ENCODE data around the gene SYT13.

Gene SYT13

DNA sequence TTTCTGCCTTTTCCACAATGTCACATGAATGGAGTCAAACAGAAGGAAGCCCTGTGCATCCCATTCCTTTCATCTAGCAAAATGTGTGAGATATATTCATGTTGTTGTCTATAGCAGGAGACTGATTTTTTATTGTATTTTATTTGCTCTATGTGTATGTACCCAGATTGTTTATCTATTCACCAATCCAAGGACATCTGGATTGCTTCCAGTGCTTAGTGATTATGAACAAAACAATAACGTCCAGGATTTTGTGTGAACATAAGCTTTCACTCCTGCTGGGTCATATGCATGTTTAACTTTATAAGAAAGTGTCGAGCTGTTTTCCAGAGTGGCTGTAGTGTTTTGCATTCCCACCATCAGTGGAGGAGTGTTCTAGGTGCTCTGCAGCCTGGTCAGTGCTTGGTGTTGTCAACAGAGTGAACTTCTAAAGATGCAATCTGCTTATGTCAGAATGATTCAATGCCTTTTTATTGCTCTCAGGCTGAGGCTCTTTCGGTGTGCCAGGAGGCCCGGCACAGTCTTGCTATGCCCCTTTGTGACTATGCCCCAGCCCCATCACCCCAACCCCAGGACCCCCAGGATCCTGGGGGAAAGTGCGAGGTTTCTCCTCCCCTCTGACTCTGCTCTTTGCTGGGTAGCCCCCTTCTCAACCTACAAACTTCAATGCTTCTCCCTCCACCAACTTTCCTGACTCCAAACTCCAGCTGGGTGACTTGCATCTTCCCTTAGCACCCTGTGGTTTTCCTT, 19.9 kb upstream of the SYT13 start:
- no peak for DNase-seq

GRCh38 chr11:45304992-45305335, 18.8 kb upstream of the SYT13 start:
- no peak for DNase-seq

DNA sequence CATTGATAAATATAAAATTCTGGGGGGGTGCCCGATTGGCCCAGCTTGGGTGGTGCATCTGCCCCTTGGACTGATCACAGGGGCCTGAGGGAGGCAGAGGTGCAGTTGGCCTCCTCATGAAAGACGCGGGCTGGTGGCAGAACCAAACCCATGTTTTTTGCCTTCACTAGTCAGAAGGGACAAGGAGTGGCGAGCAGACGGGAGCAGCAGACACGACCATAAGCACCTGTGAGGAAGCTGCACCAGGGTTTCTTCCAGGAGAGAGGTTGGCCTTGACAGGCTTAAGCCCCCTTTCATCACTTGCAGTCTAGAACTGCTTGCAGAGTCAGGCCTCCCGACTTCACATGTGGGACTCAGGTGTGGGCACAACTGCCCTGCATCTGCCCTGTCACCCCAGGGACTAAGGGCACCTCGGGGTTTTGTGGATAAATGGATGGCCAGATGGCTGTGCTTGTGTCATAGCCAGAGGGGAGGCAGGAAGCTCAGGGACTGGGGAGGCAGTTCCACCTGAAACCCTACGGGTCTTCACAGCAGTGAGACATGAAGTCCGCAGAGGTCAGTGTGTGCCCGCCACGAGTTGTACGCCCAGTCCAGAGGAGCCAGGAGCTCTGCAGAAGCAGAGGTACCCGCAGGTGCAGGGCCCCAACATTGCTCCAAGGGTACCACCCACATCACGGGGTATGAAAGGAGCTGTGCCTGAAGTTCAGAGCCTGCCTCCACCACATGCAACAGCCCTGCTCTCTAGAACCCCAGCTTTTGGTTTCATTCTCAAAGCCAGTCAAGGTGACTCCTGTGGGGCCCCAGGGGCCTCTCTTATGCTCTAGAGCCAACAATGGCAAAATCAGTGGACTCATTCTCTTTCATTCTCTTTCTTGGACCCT, 18.2 kb upstream of the SYT13 start:
- no peak for DNase-seq

DNA sequence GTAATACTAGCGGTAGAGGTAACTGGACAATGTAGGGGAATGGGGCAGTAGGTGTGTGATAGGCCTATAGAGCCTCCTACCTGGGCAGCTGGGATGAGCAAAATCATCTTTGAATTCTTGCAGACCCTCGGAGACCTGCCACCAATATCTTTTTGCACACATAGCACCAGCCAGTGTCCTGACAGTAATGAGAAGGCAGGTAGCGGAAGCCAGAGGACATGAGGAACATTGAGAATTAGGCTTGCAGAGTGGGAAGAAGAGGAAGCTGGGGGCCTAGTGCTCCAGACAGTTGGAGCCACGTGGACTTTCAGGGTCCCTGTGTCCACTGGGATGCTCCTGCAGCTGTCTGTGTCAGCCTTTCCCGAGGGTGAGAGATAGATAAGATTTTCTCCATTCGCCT, 17.2 kb upstream of the SYT13 start:
- no peak for DNase-seq

- no peak for DNase-seq
These were observed 15.6 kb upstream of the SYT13 start for GRCh38 chr11:45301537-45302246.

DNA sequence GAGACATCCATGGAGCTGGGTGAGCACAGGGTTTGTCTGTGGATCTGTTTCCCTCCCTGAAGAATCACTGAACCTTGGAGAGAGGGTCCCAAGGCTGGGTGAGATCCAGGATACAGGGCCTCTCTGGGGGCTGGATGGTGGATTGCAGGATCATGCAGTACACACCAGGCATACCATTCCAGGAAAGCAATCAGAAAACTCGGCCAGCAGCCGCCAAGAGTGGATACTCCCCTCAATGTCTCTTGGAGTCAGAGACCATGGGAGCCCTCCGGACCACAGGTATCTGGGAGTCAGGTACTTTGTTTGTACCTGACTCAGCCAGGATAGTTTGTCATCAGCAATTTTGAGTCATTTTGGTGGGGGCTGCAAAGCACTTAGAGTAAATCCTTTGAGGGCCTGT, 14.6 kb upstream of the SYT13 start:
- no peak for DNase-seq

- no peak for DNase-seq
These were observed 12.6 kb upstream of the SYT13 start for GRCh38 chr11:45298718-45299117.

GRCh38 chr11:45296075-45296474, 9.9 kb upstream of the SYT13 start:
- no peak for DNase-seq

GRCh38 chr11:45294499-45294898, 8.4 kb upstream of the SYT13 start:
- DNase-seq = no peak

DNA sequence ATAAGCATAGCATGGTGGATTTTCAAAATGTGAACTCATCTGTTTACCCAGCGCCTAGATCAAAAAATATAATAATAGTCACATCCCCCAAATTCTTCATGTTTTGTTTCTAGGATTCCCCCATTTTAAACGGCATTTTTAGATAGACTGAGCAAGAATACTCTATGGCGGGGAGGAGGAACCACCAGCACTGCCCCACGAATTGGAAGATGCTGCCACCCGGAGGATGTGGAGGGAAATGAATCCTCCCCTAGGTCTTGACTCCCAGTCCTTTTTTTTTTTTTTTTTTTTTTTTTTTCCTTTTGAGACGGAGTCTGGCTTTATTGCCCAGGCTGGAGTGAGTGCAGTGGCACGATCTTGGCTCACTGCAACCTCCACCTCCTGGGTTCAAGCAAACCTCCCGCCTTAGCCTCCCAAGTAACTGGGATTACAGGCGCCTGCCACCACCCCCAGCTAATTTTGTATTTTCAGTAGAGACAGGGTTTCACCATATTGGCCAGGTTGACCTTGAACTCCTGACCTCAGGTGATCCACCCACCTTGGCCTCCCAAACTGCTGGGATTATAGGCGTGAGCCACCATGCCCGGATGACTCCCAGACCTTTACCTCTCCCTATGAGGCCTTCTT, 7.5 kb upstream of the SYT13 start:
- peak; percentile 7 for DNase-seq

GRCh38 chr11:45290586-45290985, 4.4 kb upstream of the SYT13 start:
- no peak for DNase-seq

- DNase-seq = no peak
These were observed 3.2 kb upstream of the SYT13 start for GRCh38 chr11:45289369-45289768.

DNA sequence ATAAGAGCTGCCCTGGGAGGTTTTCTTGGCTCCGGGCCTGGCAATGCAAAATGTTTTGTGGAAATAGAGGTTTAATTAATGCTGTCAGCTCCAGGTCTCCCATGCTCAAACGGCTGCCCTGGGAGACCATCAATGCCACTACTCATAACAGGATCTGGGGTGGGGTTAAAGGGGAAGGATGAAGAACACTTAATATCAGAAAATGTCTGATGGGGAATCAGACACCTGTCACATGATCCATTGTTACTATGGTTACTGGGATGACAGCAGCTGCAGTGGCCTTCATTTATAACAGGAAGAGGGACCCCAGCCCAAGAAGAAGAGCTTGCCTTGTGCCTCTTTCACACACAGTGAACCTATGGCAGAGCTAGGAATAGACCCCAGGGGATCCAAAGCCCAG, 2.2 kb upstream of the SYT13 start:
- DNase-seq = no peak

- no peak for DNase-seq
These were observed 1.3 kb upstream of the SYT13 start for GRCh38 chr11:45287316-45287903.

GRCh38 chr11:45285250-45285828, 802 bp downstream of the SYT13 start:
- DNase-seq = no peak

DNA sequence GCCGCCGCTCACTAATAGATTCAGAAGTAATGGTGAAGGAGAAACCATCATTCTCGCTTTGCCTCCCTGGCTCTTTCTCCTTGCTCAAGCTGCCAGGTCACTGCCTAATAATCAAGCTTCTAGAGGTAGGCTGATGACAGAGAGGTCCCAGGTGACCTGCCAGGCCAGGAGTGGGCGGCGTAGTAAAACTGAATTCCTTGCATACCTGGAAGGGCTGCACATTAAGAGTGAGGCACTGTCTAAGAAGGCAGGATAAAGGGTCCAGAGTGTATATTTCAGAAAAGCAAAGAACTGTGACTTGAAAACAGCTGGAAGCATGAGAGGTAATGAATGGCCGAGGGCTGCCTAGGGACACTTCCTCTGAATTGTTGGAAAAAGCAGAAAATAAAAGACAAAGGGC, 4.1 kb downstream of the SYT13 start:
- no peak for DNase-seq

- no peak for DNase-seq
These were observed 5.7 kb downstream of the SYT13 start for GRCh38 chr11:45280449-45280848.

- DNase-seq = no peak
These were observed 6.5 kb downstream of the SYT13 start for GRCh38 chr11:45279645-45280044.

GRCh38 chr11:45278714-45279113, 7.4 kb downstream of the SYT13 start:
- no peak for DNase-seq

GRCh38 chr11:45275828-45276227, 10.3 kb downstream of the SYT13 start:
- no peak for DNase-seq

DNA sequence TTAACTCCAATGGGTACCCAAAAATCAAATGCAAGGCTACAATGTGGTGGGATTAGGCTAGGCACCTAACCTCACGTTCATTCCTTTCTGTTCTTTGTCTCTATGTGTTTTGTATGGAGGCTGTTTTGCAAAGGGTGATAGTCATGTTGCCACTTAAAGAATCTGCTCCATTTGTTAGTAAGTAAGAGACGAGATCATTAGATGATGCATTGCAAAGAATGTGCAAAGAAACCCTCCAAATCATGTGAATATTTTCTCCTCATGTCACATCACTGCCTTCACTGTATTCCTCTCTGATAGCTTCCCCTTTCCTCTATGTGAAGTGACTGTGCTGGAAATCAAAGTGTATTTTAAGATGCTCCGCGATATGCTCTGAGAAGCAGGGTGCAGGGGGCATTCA, 11.9 kb downstream of the SYT13 start:
- no peak for DNase-seq

- no peak for DNase-seq
These were observed 12.6 kb downstream of the SYT13 start for GRCh38 chr11:45273509-45273908.

GRCh38 chr11:45272701-45273100, 13.4 kb downstream of the SYT13 start:
- DNase-seq = no peak

All from NCI-H524 treated with DMSO at 0.1 percent for 48 hours (cell line).